HuH-7 (cell line): ENCODE results near the gene SUCLG2.

Source experiments
- DNase-seq: peaks from one replicate; pipeline ENCODE4 v3.0.0; 2011; ENCODE audit warnings: low spot score

The SUCLG2 gene

GRCh38 chr3:67509471-67510075 lies 144.8 kb downstream of the SUCLG2 start:
- DNase-seq, result no peak

- DNase-seq, result no peak
Measured at GRCh38 chr3:67507584-67507983, 146.8 kb downstream of the SUCLG2 start.

DNA sequence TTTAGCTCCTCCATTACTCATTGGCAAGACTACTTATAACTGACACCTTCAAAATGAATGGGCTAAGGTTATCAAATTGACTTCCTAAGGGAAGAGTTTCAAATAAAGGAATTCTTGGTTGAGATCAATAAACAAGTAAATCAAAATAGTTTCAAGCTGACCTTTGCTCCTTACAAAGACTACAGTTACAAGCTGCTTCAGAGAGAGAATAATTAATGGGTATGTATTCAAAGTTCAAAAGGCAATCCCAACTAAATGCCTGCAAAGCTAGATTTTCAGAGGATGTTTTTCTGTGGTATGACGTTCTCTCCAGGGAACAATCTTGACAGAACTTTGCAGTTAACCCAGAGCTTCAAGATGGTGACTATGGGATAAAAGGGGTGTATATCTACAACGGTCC lies 153.7 kb downstream of the SUCLG2 start:
- DNase-seq, result no peak

DNA sequence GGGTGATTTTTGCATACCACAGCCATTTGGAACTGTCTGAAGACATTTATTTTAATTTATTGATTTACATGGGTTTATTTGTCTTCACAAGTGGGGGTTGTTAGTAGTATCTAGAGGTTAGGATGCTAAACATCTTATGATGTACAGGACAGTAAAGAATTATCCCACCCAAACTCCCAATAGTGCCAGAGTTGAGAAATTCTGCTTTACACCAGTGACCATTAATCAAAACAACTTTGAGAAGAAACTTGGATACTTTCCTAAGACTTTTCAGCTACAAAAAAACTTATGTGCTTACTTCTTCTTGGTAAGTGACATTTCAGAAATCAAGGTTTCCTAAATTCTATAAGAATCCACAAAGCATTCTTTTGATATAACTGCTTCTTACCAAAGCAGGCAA lies 156.7 kb downstream of the SUCLG2 start:
- no peak for DNase-seq

- DNase-seq, result no peak
Measured at GRCh38 chr3:67495751-67496150, 158.7 kb downstream of the SUCLG2 start.

- no peak for DNase-seq
Measured at GRCh38 chr3:67493808-67494207, 160.6 kb downstream of the SUCLG2 start.

GRCh38 chr3:67490658-67491057 lies 163.8 kb downstream of the SUCLG2 start:
- no peak for DNase-seq

- DNase-seq, result no peak
Measured at GRCh38 chr3:67489816-67490215, 164.6 kb downstream of the SUCLG2 start.

- no peak for DNase-seq
Measured at GRCh38 chr3:67487564-67488114, 166.8 kb downstream of the SUCLG2 start.

DNA sequence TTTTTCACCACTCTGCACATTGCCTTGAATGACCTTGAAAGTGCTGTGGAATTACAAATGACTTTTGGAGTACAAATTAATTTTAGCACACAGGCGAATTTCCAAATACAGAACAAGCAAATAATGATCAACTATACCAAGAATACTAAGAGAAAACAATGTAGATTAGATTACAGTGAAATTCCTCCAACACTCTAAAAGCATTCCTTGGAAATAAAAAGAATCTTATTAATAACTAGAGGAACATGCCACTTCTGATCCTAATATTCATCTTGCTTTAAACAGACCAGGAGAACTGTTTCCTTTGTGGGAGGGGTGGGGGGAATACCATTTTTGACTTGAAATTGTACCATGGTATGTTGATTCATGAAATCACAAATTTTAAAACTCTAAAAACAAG lies 167.5 kb downstream of the SUCLG2 start:
- DNase-seq, result no peak

GRCh38 chr3:67484085-67484484 lies 170.3 kb downstream of the SUCLG2 start:
- no peak for DNase-seq

DNA sequence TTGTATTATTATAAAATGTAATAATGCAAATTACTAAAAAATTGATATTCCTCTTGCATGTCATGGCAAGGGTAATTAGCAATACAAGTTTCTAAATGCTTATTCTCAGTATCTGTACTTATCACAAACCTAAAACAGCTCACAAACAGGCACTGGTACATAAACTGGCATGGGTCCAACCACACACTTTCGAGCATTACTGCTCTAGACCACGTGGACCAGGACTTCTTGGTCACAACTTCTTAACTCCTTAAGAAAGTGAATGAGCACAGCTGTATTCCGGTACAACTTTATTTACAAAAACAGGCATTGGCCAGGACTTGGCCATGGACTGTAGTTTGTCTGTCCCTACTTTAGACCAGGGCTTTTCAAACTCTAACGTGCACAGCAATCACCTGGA lies 173.3 kb downstream of the SUCLG2 start:
- DNase-seq, result no peak

DNA sequence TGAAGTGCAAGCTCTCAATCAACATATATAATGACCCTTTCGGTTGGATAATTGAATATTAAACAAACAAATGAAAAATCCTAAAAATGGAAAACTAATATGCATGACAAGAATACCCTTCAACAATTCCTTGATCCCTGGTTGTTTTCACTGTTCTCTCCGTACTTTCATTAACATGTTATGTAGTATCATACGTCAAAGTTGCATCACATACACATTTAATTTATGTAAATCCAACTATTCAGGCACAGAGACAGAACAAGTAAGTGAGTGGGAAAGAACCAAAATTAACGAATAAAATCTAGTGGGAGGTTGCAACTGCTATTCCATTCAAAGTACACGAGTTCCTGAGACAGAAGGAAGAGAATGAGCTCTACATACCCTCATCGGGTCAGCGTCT lies 176.0 kb downstream of the SUCLG2 start:
- no peak for DNase-seq

- no peak for DNase-seq
Measured at GRCh38 chr3:67474311-67474710, 180.1 kb downstream of the SUCLG2 start.

DNA sequence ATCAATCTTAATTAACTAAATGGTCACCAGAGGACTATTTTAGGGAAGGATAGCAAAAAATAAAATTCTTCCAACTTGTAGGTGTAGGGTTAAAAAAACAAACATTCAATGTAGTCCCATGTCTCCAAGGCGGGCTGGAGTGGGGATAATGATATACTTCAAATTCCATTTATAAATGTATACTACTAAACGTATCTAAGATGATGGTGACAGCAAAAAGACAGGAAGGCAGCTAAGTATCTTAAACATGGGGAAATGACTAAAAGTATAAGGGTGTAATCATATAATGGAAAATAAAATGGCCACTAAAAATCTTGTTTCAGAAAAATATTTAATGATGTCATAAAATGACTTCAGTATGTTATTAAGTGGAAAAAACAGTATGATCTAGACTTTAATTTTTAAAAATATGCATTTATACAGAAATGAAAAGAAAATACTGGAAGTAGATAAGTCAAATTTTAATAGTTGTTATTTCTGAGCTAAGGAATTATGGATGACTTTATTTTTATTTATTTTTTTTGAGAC lies 181.7 kb downstream of the SUCLG2 start:
- DNase-seq, result no peak

- DNase-seq, result no peak
Measured at GRCh38 chr3:67470207-67470606, 184.2 kb downstream of the SUCLG2 start.

DNA sequence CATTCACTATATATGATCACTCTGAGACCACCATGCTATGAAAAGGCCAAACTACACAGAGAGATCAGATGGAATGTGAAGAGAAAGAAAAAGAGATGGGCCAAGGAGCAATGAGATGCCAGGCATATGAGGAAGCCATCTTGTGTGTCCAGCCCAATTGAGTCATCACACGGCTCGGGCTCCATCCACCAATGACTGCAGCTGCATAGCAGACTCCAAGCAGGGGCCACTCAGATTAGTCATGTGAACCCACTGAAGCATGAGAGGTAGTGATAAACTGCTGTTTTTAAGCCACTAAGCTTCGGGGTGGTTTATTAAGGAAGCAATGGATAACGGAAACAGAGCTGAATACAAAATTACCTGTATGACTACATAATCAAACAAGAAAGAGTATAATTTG lies 185.9 kb downstream of the SUCLG2 start:
- no peak for DNase-seq

- DNase-seq, result no peak
Measured at GRCh38 chr3:67463656-67464055, 190.8 kb downstream of the SUCLG2 start.

DNA sequence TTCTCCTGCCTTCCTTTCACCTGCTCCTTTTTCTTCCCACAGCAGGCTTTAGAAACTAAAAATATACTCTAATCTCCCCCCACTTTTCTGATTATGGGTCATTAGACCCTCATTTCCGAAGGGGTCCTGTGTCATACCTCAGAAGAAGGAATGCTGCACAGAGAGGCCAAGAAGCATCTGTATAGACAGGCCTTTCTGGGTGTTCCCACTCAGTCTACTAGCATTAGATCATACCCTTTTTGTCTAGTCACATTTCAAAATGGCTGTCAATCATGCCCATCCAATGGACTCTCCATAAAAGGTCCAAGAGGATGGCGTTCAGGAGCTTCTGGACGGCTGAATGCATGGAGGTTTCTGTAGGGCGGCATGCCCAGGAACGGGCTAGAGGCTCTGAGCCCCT lies 192.2 kb downstream of the SUCLG2 start:
- no peak for DNase-seq

DNA sequence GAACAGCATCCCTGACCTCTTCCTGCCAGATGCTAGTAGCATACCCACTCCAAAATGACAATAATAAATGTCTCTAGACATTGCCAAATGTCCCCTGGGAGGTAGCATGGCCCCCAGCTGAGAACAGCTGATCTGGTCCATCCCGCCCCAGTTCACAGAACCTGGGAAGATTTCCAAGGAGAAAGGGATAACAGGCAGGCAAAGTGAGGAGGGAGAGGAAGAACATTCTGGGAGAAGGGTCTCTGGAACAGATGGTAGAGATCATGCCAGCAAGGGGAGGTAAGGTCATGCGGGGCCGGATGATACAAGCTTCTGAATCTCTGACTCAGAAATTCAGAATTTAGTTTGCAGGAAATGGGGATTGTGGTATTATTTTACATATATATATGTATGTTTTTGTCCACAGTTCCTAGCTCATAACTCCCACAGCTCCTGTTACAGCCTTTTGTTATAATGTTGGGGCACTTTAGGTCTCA lies 192.7 kb downstream of the SUCLG2 start:
- no peak for DNase-seq

- no peak for DNase-seq
Measured at GRCh38 chr3:67460841-67461510, 193.4 kb downstream of the SUCLG2 start.

DNA sequence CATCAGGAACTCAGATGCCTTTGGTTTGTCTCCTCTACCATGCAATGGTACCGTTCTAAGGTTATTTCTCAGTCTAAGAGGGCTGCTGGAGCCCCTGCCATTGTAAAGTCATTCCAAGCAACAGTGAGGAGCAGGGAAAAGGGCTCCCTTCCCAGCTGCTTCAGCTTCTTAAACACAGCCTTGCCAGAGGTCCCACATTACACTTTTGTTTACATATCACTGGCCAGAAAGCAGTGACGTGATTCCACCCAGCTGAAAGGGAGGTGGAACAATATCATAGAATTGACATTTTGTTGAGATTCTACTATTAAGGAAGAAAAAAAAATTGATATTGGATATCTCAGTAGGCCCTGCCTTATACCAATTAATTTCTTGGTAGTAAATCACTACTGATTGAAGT lies 194.6 kb downstream of the SUCLG2 start:
- DNase-seq, result no peak

DNA sequence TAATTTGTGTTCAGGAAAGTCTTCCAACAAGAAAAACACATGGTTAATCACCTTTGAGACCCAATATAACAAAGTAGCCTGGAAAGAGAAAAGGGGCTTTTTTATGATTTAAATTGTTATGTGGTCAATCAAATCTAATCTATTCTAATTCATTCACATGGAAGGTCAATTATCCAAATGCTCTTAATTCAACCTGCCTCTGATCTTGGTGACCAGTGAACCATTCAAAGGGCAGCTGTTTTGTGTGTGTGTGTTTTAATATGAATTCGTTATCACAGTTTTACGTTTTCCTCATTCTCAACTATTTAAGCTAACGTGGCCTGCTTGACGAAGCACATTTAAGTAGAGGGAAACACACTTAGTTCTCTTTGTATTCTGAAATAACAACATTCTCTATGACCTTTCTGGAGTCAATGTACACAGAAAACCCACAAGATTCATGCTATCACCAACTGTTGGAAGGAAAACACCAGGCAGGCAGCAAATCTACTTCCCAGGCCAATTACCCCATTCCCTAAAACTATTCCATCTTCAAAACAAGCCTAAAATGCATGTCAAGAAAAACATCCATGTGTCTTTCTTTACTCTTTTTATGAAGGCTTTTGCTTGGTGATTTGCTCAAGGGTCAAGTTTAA lies 195.4 kb downstream of the SUCLG2 start:
- no peak for DNase-seq
